WTC11 (cell line): ENCODE measurements around the gene SLC26A3.

Experiments used
- CREM ChIP-seq: sonication (generic); formaldehyde crosslinking; IDR thresholded peaks from 2 replicates; pipeline ENCODE4 v1.8.1; 2022; ENCODE audit warnings: mild to moderate bottlenecking, missing genetic modification reagents, moderate library complexity
- OVOL2 ChIP-seq: fragments of 250-450 bp; sonication (Bioruptor Pico); IDR thresholded peaks from 2 replicates; pipeline ENCODE4 v1.9.0; 2021; ENCODE audit warnings: mild to moderate bottlenecking, borderline replicate concordance
- RELA ChIP-seq: sonication (generic); formaldehyde crosslinking; IDR thresholded peaks from 2 replicates; pipeline ENCODE4 v1.8.1; 2022; ENCODE audit warnings: missing genetic modification reagents, mild to moderate bottlenecking, borderline replicate concordance
- ZBTB21 ChIP-seq: sonication (generic); formaldehyde crosslinking; IDR thresholded peaks from 2 replicates; pipeline ENCODE4 v1.8.1; 2023; ENCODE audit warnings: mild to moderate bottlenecking, missing genetic modification reagents, borderline replicate concordance
- ZNF121 ChIP-seq: sonication (generic); formaldehyde crosslinking; IDR thresholded peaks from 2 replicates; pipeline ENCODE4 v1.8.0; 2023; ENCODE audit warnings: missing genetic modification reagents
- TF ChIP-seq, protein P1 (sequence below): fragments of 200-600 bp; IDR thresholded peaks from 2 replicates; pipeline ENCODE4 v1.8.0; 2022; ENCODE audit warnings: antibody characterized with exemption
- TF ChIP-seq, protein P2 (sequence below): sonication (generic); formaldehyde crosslinking; IDR thresholded peaks from 2 replicates; pipeline ENCODE4 v1.8.0; 2023; ENCODE audit warnings: mild to moderate bottlenecking, missing genetic modification reagents

- TF ChIP-seq OVOL2 (CRISPR knock-in tag) (no peak), CREM (CRISPR knock-in tag) (no peak), ZNF121 (no peak), ZBTB21 (CRISPR knock-in tag) (no peak), RELA (no peak)
- TF ChIP-seq, protein P1, sequence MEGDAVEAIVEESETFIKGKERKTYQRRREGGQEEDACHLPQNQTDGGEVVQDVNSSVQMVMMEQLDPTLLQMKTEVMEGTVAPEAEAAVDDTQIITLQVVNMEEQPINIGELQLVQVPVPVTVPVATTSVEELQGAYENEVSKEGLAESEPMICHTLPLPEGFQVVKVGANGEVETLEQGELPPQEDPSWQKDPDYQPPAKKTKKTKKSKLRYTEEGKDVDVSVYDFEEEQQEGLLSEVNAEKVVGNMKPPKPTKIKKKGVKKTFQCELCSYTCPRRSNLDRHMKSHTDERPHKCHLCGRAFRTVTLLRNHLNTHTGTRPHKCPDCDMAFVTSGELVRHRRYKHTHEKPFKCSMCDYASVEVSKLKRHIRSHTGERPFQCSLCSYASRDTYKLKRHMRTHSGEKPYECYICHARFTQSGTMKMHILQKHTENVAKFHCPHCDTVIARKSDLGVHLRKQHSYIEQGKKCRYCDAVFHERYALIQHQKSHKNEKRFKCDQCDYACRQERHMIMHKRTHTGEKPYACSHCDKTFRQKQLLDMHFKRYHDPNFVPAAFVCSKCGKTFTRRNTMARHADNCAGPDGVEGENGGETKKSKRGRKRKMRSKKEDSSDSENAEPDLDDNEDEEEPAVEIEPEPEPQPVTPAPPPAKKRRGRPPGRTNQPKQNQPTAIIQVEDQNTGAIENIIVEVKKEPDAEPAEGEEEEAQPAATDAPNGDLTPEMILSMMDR: no peak
- TF ChIP-seq, protein P2, sequence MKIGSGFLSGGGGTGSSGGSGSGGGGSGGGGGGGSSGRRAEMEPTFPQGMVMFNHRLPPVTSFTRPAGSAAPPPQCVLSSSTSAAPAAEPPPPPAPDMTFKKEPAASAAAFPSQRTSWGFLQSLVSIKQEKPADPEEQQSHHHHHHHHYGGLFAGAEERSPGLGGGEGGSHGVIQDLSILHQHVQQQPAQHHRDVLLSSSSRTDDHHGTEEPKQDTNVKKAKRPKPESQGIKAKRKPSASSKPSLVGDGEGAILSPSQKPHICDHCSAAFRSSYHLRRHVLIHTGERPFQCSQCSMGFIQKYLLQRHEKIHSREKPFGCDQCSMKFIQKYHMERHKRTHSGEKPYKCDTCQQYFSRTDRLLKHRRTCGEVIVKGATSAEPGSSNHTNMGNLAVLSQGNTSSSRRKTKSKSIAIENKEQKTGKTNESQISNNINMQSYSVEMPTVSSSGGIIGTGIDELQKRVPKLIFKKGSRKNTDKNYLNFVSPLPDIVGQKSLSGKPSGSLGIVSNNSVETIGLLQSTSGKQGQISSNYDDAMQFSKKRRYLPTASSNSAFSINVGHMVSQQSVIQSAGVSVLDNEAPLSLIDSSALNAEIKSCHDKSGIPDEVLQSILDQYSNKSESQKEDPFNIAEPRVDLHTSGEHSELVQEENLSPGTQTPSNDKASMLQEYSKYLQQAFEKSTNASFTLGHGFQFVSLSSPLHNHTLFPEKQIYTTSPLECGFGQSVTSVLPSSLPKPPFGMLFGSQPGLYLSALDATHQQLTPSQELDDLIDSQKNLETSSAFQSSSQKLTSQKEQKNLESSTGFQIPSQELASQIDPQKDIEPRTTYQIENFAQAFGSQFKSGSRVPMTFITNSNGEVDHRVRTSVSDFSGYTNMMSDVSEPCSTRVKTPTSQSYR: no peak
These were observed 7.6 kb upstream of the SLC26A3 start for GRCh38 chr7:107810626-107811025.
